Inflammatory macrophage treated with lipopolysaccharide for 4 hours (primary cell): ENCODE measurements around the gene CCDC187.
A peak's percentile ranks its signal among the peaks of the same experiment; 100 is the strongest.

Experiments used
- DNase-seq: peaks from one replicate; pipeline ENCODE4 v3.0.0-alpha.2; 2020

CCDC187 gene

DNA sequence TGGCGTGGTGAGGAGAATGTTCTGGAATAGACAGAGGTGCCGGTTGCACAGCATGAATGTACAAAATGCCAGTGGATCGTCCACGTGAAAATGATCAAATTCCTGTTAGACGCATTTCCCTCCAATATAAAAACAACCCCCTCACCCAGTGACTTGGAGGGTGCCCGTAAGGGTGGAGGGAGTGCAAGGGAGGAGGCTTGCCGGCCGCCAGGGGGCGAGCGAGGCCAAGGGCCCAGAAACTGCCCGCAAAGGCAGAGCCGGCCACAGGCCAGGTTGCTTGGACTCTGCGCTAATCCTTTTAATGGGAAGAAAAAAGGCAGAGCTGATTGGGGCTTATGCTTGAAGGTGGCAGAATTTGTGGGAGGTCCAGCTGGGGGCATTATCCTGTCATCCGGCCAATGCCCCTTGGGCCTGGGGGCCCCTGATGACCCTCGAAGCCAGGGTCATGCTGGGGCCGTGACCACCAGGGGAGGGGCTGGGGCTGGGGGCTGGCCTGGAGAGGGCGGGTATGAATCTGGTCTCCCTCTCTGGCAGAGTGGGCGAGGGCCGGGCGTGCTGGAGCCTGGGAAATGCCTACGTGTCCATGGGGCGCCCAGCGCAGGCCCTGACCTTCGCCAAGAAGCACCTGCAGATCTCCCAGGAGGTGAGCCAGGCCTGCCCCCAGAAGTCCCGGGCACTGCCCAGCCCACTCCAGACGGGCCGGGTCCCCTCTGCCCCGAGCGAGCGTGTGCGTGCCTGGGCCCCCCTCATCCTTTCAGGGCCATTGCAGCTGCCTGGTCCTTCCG, 35.5 kb upstream of the CCDC187 start:
- DNase-seq = peak; percentile 59

DNA sequence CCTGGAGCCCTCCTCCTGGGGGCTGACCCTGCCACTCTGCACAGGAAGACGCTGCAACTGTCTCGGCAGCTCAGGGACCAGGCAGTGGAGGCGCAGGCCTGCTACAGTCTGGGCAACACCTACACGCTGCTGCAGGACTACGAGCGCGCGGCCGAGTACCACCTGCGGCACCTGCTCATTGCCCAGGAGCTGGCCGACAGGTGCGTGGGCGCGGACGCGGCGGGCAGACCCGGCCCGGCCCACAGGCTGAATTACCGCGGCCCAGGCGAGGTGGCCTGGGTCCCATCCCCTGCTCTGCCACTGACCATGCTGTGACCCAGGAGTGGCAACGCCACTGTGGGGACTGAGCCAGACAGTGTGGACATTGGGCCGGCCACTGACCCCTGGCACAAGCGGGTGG, 34.6 kb upstream of the CCDC187 start:
- DNase-seq = no peak

DNA sequence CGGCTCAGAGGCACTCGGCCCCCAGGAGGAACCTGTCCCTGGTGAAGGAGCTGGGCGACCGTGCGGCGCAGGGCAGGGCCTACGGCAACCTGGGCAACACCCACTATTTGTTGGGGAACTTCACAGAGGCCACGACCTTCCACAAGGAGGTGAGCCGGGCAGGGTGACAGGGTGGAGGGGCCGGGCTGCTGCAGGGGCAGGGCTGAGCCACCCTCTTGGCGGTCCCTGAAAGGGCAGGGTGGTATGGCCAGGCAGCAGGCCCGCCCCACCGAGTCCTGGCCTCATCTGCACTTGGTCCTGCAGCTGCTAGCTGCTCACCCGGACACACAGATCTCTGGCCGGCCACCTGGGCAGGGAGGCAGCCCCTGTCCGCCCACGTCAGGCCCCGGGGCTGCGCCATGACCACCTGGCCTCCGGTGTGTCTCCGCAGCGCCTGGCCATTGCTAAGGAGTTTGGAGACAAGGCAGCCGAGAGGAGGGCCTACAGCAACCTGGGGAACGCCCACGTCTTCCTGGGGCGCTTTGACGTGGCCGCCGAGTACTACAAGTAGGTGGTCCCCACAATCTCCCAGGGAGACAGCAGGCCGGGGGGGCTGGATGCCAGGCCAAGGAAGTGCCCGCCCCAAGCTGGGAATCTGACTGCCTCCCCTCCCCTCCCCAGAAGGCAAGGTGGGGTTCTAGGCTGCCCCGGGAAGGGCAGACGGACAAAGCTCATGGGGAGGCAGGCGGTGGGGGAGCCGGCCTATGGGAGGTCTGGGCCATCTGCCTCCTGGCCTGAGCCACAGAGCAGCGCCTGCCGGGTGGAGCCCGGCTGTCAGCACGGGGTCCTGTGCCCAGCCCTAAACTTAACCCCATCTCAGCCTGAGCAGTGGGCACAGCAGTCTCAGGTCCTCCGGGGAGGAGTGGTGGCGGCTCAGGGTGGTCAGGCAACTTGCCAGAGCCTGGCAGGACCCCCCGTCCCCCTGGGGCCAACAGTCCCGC, 33.8 kb upstream of the CCDC187 start:
- no peak for DNase-seq

DNA sequence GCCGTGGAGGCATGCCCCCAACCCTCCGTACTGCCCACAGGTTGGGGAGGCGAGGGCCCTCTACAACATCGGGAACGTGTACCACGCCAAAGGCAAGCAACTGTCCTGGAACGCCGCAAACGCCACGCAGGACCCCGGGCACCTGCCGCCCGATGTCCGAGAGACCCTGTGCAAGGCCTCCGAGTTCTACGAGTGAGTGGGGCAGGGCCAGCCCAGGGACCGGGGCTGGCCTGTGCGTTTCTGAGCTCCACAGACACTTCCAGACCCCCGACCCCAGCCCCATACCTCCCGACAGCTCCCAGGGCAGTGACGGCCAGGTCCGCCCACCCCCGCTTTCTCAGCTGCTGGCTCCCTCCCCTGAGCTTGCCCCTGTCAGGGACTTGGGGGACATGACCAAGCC, 33.0 kb upstream of the CCDC187 start:
- no peak for DNase-seq

DNA sequence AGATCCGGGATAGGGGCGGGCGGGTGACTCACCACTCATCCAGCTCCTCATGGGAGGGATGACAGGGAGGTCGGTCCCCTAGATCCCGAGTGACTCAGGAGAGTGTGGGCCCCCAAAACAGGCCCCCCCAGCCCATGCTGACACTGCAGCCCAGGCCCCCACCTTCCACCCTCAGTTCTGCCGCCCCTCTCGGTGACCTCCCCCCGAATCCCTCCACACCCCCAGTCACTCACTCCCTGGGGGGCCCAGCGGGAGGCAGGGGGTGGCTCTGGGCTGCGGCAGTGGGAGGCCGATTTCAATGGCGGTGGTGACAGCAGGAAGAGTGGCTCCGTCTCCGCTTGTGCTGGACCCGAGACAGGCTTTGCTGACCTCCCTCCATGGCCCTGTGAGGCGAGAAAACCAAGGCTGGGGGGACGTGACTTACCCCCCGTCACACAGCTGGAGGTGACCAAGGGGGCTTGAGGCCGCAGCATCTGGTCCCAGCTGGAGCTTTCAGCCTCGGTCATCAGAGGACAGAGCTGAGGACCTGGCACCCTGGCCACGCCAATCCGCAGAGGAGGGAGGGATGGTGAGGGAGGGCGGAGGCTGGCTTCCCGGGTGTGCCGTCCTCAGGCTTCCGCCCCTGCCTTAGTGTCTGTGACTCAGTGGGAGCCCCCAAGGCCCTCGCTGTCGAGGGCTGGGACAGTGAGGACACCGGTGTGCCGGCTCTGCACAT, 32.4 kb upstream of the CCDC187 start:
- DNase-seq = no peak

DNA sequence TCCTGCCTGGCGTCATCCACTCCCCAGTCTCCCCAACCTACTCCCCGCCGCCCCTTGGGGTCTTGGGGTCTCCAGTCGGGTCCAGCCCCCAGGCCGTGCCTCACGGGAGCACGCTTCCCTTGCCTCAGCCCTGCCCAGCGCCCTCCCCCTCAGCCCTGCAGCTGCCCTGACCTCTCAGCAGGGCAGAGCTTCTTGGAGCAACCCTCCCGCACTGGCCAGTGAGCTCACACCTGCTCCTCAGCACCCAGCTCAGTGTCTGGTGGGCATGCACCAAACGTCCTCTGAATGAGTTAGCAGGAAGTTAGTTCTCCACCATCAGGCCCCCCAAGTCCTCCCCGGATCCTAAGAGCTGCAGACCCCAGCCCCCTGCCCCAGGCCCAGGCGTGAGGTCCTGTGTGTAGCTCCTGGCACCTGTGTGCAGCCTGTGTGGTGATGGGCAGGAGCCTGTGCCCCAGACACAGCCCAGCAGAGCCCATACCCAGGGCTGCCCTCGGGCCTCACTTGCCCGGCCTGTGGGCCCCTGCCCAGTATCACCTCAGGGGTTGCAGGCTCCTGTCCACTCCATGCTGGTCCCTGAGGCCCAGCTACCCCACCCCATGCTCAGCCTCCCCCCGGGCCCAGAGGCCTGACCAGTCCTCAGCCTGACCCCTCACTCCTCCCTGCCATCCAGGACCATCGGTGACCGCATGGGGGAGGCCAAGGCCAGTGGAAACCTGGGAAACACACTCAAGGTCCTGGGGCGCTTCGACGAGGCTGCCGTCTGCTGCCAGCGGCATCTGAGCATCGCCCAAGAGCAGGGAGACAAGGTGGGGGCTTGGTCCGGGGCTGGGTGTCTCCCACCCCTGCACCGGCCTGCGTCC, 31.6 kb upstream of the CCDC187 start:
- no peak for DNase-seq

DNA sequence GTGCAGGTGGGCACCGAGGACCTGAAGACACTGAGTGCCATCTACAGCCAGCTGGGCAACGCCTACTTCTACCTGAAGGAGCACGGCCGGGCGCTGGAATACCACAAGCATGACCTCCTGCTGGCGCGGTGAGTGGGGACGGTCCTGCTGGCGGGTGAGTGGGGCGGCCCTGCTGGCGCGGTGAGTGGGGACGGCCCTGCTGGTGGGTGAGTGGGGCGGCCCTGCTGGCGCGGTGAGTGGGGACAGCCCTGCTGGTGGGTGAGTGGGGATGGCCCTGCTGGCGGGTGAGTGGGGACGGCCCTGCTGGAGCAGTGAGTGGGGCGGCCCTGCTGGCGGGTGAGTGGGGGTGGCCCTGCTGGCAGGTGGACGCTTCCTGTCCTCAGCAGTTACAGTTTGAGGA, 30.6 kb upstream of the CCDC187 start:
- no peak for DNase-seq

DNA sequence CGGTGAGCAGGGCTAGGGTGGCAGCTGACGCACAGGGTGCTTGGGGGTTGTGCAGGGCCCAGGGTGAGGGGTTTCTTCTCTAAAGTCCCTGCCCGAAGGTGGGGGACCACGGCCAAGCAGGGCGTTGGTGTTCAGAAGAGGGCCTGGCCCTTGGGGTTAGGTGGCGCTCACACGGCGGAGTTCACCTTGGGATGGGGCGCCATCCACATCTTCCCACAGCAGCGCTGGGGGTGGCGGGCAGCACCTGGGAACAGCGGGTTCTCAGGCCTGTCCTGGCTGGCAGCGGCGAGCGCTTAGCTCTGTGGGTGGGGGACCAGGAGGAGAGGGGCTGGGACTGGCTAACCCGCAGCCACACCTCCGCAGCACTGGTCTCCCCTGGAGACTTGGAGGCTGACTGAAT, 29.6 kb upstream of the CCDC187 start:
- DNase-seq = no peak

DNA sequence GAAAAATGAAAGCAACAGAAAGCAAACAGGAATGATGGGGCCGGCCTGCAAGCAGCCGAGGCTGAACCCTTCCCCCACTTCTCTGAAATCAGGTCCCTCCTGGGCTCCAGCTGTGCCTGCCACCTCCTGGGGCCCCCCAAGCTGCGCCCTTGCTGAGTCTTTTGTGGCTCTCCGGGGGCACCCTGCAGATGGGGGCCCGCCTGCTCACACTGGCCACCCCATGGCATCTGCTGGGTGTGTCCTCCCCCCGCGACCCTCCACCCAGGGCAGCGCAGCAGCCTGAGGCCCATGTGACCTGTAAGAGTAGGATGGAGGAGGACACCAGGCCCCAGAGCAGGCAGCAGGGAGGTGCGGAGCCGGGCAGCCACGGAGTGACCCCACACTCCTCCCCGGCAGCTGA, 29.2 kb upstream of the CCDC187 start:
- no peak for DNase-seq

DNA sequence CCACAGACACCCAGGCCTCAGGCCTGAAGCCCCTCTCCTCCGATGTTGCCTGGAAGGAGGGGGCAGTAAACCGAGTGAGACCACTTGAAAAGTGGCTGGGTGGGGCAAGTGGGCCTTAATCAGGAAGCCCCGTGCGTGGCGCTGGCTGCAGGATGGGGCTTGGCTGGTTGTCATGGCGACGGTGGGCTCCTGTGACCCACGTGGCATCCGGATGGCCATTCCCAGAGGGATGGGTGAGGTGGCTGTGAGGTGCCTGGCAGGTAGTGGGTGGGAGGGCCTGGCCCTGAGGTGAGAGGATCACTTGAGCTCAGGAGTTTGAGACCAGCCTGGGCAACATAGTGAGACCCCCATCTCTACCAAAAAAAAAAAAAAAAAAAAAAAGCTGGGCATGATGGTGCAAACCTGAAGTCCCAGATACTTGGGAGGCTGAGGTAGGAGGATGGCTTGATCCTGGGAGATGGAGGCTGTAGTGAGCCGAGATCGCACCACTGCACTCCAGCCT, 28.6 kb upstream of the CCDC187 start:
- no peak for DNase-seq

DNA sequence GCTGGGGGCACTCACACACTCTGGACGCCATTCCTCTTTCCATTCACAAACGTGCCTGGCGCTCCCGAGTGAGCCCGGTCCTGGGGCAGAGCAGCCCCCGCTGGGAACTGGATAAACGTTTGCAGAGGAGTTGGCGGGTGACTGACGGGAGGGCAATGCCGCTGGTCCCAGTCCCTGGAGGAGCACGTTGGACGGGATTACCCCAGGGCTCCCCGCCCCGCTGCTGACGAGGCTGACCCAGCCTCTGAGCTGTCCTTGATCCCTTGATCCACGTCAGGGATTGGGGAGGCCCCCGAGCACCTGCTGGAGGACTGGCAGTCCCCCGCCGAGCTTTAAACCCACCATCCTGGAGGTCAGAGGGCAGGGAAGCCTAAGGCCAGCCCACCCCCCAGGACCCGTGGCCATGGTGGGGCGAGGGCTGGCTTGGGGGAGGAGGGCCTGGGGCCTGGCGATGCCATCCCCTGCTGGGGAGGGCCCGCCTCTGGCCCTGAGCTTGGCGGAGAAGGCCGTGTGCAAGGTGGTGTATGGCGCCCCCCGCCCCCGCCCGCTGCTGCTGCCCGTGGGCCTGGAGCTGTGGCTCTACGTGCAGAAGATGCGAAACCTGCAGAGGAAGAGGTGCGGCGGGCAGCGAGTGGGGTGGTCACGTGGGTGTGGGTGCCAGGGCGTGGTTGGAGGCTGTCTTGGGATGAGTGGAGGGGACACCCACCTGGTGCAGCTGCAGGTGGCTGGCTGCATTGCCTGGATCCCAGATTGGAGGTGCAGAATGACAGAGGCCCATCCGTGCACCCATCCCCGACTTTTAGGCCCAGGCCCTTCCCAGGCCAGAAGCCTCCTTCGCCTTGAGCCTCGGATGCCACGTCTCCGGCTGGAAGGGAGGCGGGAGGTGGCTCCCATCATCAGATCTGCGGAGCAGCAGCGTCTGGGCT, 27.9 kb upstream of the CCDC187 start:
- DNase-seq = no peak

DNA sequence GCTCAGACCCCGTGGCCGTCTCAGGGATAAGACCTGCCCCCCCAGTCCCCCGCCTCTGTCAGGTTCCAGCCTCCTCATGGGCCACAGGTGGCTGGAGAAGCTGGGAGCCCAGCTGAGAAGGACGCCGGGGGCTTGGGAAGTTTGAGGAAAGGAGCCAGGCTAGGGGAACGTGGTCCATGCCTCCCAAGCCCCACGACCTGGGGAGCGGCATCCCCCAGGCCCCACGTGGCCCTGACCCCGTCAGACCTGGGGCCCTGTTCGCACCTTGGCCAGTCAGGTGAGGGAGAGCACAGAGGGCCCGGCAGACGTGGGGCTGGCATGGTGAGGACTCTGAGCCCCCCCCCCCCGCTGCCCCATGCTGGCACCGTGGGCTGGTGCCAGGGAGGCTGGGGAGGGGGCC, 27.1 kb upstream of the CCDC187 start:
- DNase-seq = no peak

DNA sequence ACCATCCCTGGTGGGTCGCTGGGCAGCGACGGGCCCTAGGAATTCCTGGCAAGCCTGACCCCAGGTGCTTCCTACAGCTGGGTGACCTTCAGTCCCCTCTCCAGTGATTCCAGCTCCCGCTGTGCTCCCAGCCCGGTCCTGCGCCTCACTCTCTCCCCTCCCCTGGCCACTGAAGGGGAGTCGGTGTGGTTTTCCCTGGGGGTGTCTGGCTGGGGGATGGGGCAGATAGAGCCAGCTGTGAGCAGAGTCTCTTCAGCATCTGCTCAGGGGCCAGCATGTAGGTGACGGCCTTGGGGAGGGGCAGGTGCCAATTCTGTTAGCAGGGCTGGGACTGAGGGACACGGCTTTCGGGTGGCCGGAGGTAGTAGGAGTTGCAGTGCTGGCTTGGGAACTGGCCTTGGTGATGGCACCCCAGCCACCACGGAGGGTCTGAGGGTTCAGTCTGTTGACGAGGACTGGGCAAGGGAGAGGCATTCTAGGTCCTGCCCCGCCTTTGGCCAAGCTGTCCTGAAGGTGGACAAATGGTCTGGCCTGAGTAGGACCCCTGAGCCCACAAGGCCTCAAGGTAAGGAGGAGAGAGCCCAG, 26.6 kb upstream of the CCDC187 start:
- DNase-seq = no peak

DNA sequence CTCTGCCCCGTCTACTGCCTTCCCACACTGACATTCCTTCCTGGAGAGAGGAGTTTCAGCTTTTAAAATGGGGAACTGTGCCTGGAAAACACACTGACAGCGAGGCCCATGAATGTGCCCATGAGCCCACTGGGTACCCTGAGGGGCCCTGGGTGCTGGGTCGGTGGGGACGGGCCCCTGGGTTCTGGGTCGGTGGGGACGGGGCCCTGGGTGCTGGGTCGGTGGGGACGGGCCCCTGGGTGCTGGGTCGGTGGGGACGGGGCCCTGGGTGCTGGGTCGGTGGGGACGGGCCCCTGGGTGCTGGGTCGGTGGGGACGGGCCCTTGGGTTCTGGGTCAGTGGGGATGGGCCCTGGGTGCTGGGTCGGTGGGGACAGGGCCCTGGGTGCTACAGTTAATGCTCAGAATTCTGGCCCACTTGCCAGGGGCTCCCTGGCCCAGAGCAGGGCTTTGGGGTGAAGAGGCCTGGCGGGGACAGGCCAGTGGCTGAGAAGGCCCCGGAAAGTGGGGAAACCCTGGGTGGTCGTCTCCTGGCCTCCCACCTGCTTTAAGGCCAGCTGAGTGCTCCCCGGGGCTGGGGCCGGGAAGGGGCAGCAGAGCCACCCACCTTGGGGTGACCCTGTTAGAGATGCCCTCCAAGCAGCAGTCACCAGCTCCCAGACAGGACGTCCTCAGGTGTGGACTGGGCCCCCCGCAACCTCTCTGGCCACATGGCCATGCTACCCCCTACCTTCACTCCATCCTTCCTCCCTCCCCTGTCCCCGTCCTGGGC, 25.9 kb upstream of the CCDC187 start:
- DNase-seq = no peak

DNA sequence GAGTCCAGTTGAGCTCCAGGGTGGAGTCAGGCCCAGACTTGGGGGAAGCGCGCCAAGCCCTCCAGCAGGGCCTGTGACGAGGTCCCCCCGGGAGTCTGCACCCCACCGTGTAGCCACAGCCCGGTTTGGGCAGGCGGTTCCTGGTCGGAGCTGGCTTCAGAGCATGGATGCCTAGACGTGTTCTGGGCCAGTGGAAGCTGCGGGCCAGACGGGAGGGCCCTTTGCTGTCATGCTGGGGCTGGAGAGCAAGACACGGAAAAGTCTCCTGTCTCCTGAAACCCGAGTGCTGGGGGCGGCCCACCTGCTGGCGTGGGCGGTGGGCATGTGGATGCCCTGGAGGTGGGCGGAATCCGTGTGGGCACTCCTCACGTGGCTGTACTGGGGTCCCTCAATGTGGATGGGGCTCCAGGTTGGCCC, 25.3 kb upstream of the CCDC187 start:
- no peak for DNase-seq

DNA sequence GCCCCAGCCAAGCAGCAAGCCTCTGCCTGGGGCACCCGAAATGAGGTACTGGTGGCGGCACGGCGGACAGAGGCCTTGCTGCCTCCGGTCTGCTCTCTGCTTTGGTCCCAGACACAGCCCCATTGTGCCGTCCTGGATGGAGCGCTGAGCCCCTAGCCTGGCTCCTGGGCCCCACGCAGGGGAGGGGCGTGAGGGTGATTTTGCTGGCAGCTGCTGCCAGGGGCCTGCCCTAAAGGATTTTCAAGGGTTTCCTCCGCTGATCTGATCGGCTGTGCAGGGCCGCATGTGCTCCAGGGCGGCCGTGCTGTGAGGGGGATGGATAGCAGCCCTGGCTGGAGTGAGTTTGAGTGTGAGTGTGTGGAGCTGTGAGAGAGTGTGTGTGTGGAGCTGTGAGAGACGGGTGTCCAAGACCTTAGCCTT, 24.7 kb upstream of the CCDC187 start:
- no peak for DNase-seq

DNA sequence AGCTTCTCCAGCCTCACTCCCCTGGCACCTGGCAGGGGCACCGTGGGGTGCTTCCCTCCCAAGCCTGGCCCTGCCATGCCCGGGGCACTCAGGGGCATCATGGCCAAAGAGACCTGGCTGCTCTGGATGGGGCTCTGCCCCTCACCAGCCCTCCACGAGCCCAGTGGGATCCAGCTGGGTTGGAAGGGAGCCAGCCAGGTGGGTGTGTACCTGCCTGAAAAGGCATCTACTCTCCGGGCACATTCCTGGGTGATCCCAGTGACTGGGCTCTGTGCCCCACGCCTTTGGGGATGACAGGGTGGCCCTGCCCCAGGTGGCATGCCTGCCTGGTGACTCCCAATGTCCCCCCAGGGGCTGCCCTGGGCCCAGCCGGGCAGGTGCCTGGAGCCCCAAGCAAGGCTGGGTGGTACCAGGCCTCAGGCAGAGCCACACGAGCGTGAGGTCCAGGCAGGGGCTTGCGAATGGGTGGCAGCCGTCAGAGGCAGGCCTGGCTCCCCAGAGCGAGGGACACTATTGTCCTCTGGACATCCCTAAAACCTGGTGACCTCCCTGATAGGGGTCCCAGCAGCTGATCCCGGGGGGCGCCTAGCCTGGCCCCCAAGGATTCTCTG, 24.2 kb upstream of the CCDC187 start:
- DNase-seq = no peak

DNA sequence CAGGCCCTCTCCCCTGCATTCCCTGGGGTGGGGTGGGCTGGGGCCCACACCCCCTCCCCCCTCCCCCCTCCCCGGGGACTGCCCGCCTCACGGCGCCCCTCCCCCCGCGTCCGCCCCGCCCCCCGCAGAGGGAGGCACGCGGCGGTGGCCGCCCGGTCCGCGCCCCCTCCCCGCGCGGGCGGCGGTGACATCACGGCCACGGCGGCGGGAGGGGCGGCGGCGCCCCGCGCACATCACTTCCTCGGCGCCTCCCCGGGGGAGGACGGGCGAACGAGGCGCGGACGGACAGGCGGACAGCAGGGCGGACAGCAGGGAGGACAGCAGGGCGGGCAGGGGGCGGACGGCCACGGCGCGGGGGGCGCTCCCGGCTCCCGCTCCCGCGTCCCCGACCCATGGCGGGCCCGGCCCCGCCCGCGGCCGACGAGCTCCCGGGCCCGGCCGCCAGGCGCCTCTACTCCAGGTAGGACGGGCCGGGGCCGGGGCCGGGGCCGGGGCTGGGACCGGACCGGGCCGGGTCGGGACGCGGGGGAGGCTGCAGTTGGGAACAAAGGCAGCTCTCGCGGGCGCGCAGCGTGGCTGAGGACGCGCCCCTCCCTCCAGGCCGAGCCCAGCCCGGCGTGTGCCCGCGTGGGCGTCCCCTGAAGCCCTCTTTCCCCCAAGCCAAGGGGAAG, 23.5 kb upstream of the CCDC187 start, which contains the start of gene GPSM1:
TSS of gene GPSM1 (plus strand) at position 236 of the 671 bp plus-strand sequence. CDS start at position 393, 157 bp downstream.
- peak; percentile 34 for DNase-seq
